OCI-LY7 (cell line): ENCODE data around the gene BTBD17.

ENCODE experiments used
- CTCF ChIP-seq: fragments of 200-600 bp; sonication (generic); conservative IDR thresholded peaks from 2 replicates; pipeline ENCODE4 v1.5.1; 2014; ENCODE audit warnings: mild to moderate bottlenecking, antibody characterized with exemption, low read length, moderate library complexity, mixed read lengths
- EZH2phosphoT487 ChIP-seq: fragments of 200-600 bp; sonication (generic); IDR thresholded peaks from 2 replicates; pipeline ENCODE4 v1.6.1; 2018; ENCODE audit warnings: low read depth, borderline replicate concordance, mild to moderate bottlenecking, mixed run types, antibody characterized with exemption, low read length, moderate library complexity, mixed read lengths

- TF ChIP-seq CTCF (no peak), EZH2phosphoT487 (no peak)
Measured at GRCh38 chr17:74392848-74393247, 31.2 kb upstream of the BTBD17 start.
